HT-29 (cell line): Measurements from ENCODE around the gene CFAP119. TPM values are rescaled to one million over a fixed set of nuclear protein-coding genes. Genes with fewer than 3 reads are reported as not detected.
"Not testable (repeated sequence)": the region's sequence is repeated elsewhere in the genome, so short reads cannot be mapped to it uniquely, and the experiment has no call there.

Source experiments
- DNase-seq: peaks from one replicate; pipeline ENCODE4 v3.0.0-alpha.2; 2015; ENCODE audit warnings: low spot score
- total RNA-seq: library from RNA; depleted of rRNA; stranded (reverse); fragments of >200 nt; shearing (Covaris generic); gene quantifications from 2 replicates; pipeline ENCODE4 v1.2.3, GENCODE V29; 2014; rRNA removed

CFAP119 gene
- 13.5 and 23.4 TPM in 2 replicates for total RNA-seq

GRCh38 chr16:30761928-30762902, at the start of gene CFAP119, which contains the start of gene RNF40:
CFAP119 (minus strand) TSS chr16:30762062; CDS start chr16:30761748, 314 bp downstream.
RNF40 (plus strand) TSS chr16:30762322; CDS start chr16:30762546, 224 bp downstream.
- peak; percentile 95 for DNase-seq

GRCh38 chr16:30809675-30810074, 47.8 kb upstream of the CFAP119 start:
- not testable (repeated sequence) for DNase-seq

GRCh38 chr16:30808890-30809426, 47.1 kb upstream of the CFAP119 start:
- DNase-seq = not testable (repeated sequence)

- DNase-seq = no peak
These were observed 46.3 kb upstream of the CFAP119 start for GRCh38 chr16:30808146-30808545.

GRCh38 chr16:30805370-30806169, 43.7 kb upstream of the CFAP119 start:
- peak; percentile 89 for DNase-seq

GRCh38 chr16:30805056-30805369, 43.2 kb upstream of the CFAP119 start:
- DNase-seq = no peak

GRCh38 chr16:30802936-30803335, 41.1 kb upstream of the CFAP119 start:
- no peak for DNase-seq

- no peak for DNase-seq
These were observed 35.9 kb upstream of the CFAP119 start for GRCh38 chr16:30797670-30798309.

GRCh38 chr16:30794634-30795033, 32.8 kb upstream of the CFAP119 start:
- no peak for DNase-seq

GRCh38 chr16:30793508-30794069, 31.7 kb upstream of the CFAP119 start:
- no peak for DNase-seq

GRCh38 chr16:30787613-30788378, 25.9 kb upstream of the CFAP119 start:
- no peak for DNase-seq

GRCh38 chr16:30786936-30787612, 25.2 kb upstream of the CFAP119 start, which contains the start of gene ZNF629:
ZNF629 (minus strand) TSS chr16:30787205; CDS start chr16:30784482, 2,723 bp downstream.
- peak; percentile 74 for DNase-seq

- peak; percentile 48 for DNase-seq
These were observed 24.5 kb upstream of the CFAP119 start for GRCh38 chr16:30786115-30786935.

GRCh38 chr16:30785126-30786106, 23.6 kb upstream of the CFAP119 start:
- no peak for DNase-seq

GRCh38 chr16:30784215-30784614, 22.4 kb upstream of the CFAP119 start:
- no peak for DNase-seq

- DNase-seq = no peak
These were observed 21.6 kb upstream of the CFAP119 start for GRCh38 chr16:30783280-30784109.
